ENCODE data around the gene DNAH2.

The DNAH2 gene

DNA sequence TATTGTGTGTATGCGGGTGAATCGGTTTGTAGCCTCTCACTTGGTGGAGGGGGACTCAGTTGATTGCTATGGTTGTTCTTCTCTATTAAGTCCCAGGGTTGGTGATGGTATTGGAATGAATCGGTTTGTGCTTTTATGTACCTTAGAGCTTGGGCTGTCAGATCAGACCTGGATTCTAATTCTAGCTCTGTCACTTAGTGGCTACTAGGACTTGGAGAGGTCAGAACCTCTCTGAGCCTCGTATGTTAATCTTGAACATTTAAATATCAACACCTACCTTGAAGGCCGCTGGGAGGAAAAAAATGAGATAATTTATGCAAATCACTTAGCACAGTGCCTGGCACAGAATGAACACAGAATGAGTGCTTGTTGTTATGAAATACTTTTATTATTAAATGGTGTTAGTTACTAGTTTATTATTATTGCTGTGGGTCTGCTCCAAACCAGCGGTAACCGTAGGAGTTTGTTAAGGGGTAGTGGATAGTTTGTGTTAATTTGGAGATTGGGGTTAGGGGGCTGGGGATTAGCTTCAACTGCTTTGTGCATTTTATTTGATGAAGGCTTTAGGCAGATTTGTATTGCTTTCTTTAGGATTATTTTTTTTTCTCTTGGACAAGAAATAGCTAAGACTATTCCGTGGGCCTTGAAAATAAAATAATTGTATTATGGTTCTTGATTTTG, 120.0 kb downstream of the DNAH2 start:
- Histone ChIP-seq H3K27ac (peak overlapping the region; percentile 92), H3K9ac (ENCODE audit: insufficient read length) (peak overlapping the region; percentile 74), H3K36me3 (ENCODE audit: insufficient read depth, low read length) (peaks cover 15% of the 10 kb centered on the region; the same call in 1 of the 2 replicates), H3K9me3 (ENCODE audit: low read depth, low read length) (no peaks in the 10 kb centered on the region), H3K4me3 (peak overlapping the region; percentile 82)
- no peak for TF ChIP-seq FOXP2 (optimal IDR thresholded peaks at IDR 0.05; ENCODE audit: control extremely low read depth, extremely low read length, insufficient read depth)
- no peak for TF ChIP-seq POLR2AphosphoS5 (IDR thresholded peaks at IDR 0.05; ENCODE audit: borderline replicate concordance, low read depth, low read length)
- no peak for TF ChIP-seq EZH2 (IDR thresholded peaks at IDR 0.05)
- no peak for DNase-seq (ENCODE audit: low read depth, low spot score)

GRCh38 chr17:7838090-7839075, 120.8 kb downstream of the DNAH2 start:
- Histone ChIP-seq H3K9ac (ENCODE audit: insufficient read length) (peak overlapping the region; percentile 74), H3K27ac (peak overlapping the region; percentile 92)
- no peak for TF ChIP-seq POLR2AphosphoS5 (IDR thresholded peaks at IDR 0.05; ENCODE audit: borderline replicate concordance, low read depth, low read length)
- TF ChIP-seq EZH2 (IDR thresholded peaks at IDR 0.05), result no peak
- no peak for TF ChIP-seq FOXP2 (optimal IDR thresholded peaks at IDR 0.05; ENCODE audit: control extremely low read depth, extremely low read length, insufficient read depth)

GRCh38 chr17:7839190-7839875, 121.8 kb downstream of the DNAH2 start:
- H3K36me3 ChIP-seq (ENCODE audit: insufficient read depth, low read length), result peaks cover 15% of the 10 kb centered on the region; the same call in 1 of the 2 replicates
- H3K9ac ChIP-seq (ENCODE audit: insufficient read length), result peak overlapping the region; percentile 56
- no peak for DNase-seq (ENCODE audit: low read depth, low spot score)
- TF ChIP-seq FOXP2 (optimal IDR thresholded peaks at IDR 0.05; ENCODE audit: control extremely low read depth, extremely low read length, insufficient read depth) (no peak), EZH2 (IDR thresholded peaks at IDR 0.05) (no peak), POLR2AphosphoS5 (IDR thresholded peaks at IDR 0.05; ENCODE audit: borderline replicate concordance, low read depth, low read length) (no peak)
- H3K27ac ChIP-seq, result peak overlapping the region; percentile 92
- no peaks in the 10 kb centered on the region for H3K9me3 ChIP-seq (ENCODE audit: low read depth, low read length)
- peak overlapping the region; percentile 87 for H3K4me3 ChIP-seq

More at GRCh38 chr17:7838090-7839075, 120.8 kb downstream of the DNAH2 start:
- DNase-seq (ENCODE audit: low read depth, low spot score), result no peak
- Histone ChIP-seq H3K36me3 (ENCODE audit: insufficient read depth, low read length) (peaks cover 15% of the 10 kb centered on the region; the same call in 1 of the 2 replicates), H3K9me3 (ENCODE audit: low read depth, low read length) (no peaks in the 10 kb centered on the region), H3K4me3 (peak overlapping the region; percentile 87)

- Histone ChIP-seq H3K4me3 (peak overlapping the region; percentile 87), H3K27ac (peak overlapping the region; percentile 92), H3K36me3 (ENCODE audit: insufficient read depth, low read length) (peaks cover 16% of the 10 kb centered on the region; the same call in 1 of the 2 replicates), H3K9me3 (ENCODE audit: low read depth, low read length) (no peaks in the 10 kb centered on the region), H3K9ac (ENCODE audit: insufficient read length) (peak overlapping the region; percentile 24)
- DNase-seq (ENCODE audit: low read depth, low spot score), result no peak
- TF ChIP-seq EZH2 (IDR thresholded peaks at IDR 0.05) (no peak), POLR2AphosphoS5 (IDR thresholded peaks at IDR 0.05; ENCODE audit: borderline replicate concordance, low read depth, low read length) (no peak), FOXP2 (optimal IDR thresholded peaks at IDR 0.05; ENCODE audit: control extremely low read depth, extremely low read length, insufficient read depth) (no peak)
Observed at GRCh38 chr17:7839876-7840261, 122.3 kb downstream of the DNAH2 start.

DNA sequence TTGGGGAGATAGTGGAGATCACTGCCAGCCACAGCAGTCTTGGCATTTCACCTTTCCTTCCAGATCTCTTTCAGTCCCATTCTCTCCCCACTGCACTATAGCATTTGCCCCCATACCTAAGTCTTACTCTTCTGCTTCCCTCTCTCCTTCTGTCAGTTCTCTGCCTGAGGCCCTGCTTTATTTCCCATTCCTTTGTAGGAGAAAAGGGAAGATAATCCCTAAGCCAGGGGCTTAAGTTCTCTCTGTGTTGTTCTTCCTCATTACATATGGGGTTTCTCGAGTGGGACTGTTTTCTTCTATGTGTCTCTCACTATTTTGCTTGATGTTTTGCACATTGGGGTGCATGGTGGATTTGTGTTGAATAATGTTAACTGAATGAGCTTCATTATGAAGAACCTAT, 122.9 kb downstream of the DNAH2 start:
- H3K4me3 ChIP-seq, result peak overlapping the region; percentile 87
- H3K9ac ChIP-seq (ENCODE audit: insufficient read length), result peak overlapping the region; percentile 24
- peaks cover 21% of the 10 kb centered on the region; the same call in 1 of the 2 replicates for H3K36me3 ChIP-seq (ENCODE audit: insufficient read depth, low read length)
- TF ChIP-seq POLR2AphosphoS5 (IDR thresholded peaks at IDR 0.05; ENCODE audit: borderline replicate concordance, low read depth, low read length), result no peak
- no peak for TF ChIP-seq EZH2 (IDR thresholded peaks at IDR 0.05)
- no peak for TF ChIP-seq FOXP2 (optimal IDR thresholded peaks at IDR 0.05; ENCODE audit: control extremely low read depth, extremely low read length, insufficient read depth)
- no peak for DNase-seq (ENCODE audit: low read depth, low spot score)
- H3K27ac ChIP-seq, result peak overlapping the region; percentile 92
- no peaks in the 10 kb centered on the region for H3K9me3 ChIP-seq (ENCODE audit: low read depth, low read length)

- H3K9me3 ChIP-seq (ENCODE audit: low read depth, low read length), result no peaks in the 10 kb centered on the region
- no peak for TF ChIP-seq POLR2AphosphoS5 (IDR thresholded peaks at IDR 0.05; ENCODE audit: borderline replicate concordance, low read depth, low read length)
- no peak for TF ChIP-seq FOXP2 (optimal IDR thresholded peaks at IDR 0.05; ENCODE audit: control extremely low read depth, extremely low read length, insufficient read depth)
- TF ChIP-seq EZH2 (IDR thresholded peaks at IDR 0.05), result no peak
- no peak for DNase-seq (ENCODE audit: low read depth, low spot score)
- peaks cover 25% of the 10 kb centered on the region; the same call in 1 of the 2 replicates for H3K36me3 ChIP-seq (ENCODE audit: insufficient read depth, low read length)
- H3K4me3 ChIP-seq, result peak overlapping the region; percentile 87
- H3K27ac ChIP-seq, result peak overlapping the region; percentile 92
- peak overlapping the region; percentile 92 for H3K9ac ChIP-seq (ENCODE audit: insufficient read length)
Observed at GRCh38 chr17:7840875-7841274, 123.3 kb downstream of the DNAH2 start.

- no peaks in the 10 kb centered on the region for H3K9me3 ChIP-seq (ENCODE audit: low read depth, low read length)
- TF ChIP-seq POLR2AphosphoS5 (IDR thresholded peaks at IDR 0.05; ENCODE audit: borderline replicate concordance, low read depth, low read length), result no peak
- TF ChIP-seq FOXP2 (optimal IDR thresholded peaks at IDR 0.05; ENCODE audit: control extremely low read depth, extremely low read length, insufficient read depth), result no peak
- TF ChIP-seq EZH2 (IDR thresholded peaks at IDR 0.05), result no peak
- DNase-seq (ENCODE audit: low read depth, low spot score), result no peak
- H3K27ac ChIP-seq, result peak overlapping the region; percentile 92
- H3K9ac ChIP-seq (ENCODE audit: insufficient read length), result peak overlapping the region; percentile 92
- H3K36me3 ChIP-seq (ENCODE audit: insufficient read depth, low read length), result peaks cover 30% of the 10 kb centered on the region
- peak overlapping the region; percentile 87 for H3K4me3 ChIP-seq
Observed at GRCh38 chr17:7841396-7841914, 123.9 kb downstream of the DNAH2 start.

Measured in SK-N-MC (cell line).